CD4-positive, alpha-beta T cell treated with Interleukin-4 for 1 hour (primary cell): Measurements from ENCODE around the gene AAK1.
"Not testable (repeated sequence)": the region's sequence is repeated elsewhere in the genome, so short reads cannot be mapped to it uniquely, and the experiment has no call there.

Experiments used
- DNase-seq, 2 donors: peaks; one replicate each; pipeline ENCODE4 v3.0.0-alpha.2; 2020 to 2022

AAK1 gene

GRCh38 chr2:69567157-69567908, 76.2 kb downstream of the AAK1 start:
- no peak for DNase-seq

- DNase-seq, result no peak
These were observed 76.9 kb downstream of the AAK1 start for GRCh38 chr2:69566669-69567068.

GRCh38 chr2:69565431-69565839, 78.1 kb downstream of the AAK1 start:
- peak; percentile 66 to 70 for DNase-seq

GRCh38 chr2:69564604-69565003, 78.9 kb downstream of the AAK1 start:
- DNase-seq, result no peak

GRCh38 chr2:69563021-69563420, 80.5 kb downstream of the AAK1 start:
- no peak for DNase-seq

- no peak for DNase-seq
These were observed 82.4 kb downstream of the AAK1 start for GRCh38 chr2:69561101-69561500.

GRCh38 chr2:69560147-69560482, 83.4 kb downstream of the AAK1 start:
- DNase-seq, result no peak

GRCh38 chr2:69559442-69560146, 83.9 kb downstream of the AAK1 start:
- peak in 1 of 2 donors; percentile 57 for DNase-seq

- no peak for DNase-seq
These were observed 87.5 kb downstream of the AAK1 start for GRCh38 chr2:69556008-69556407.

GRCh38 chr2:69554981-69555380, 88.6 kb downstream of the AAK1 start:
- no peak for DNase-seq

GRCh38 chr2:69554568-69554967, 89.0 kb downstream of the AAK1 start:
- no peak for DNase-seq

- no peak for DNase-seq
These were observed 89.5 kb downstream of the AAK1 start for GRCh38 chr2:69553991-69554390.

- not testable (repeated sequence) for DNase-seq
These were observed 93.0 kb downstream of the AAK1 start for GRCh38 chr2:69550511-69550910.

- DNase-seq, result no peak
These were observed 94.1 kb downstream of the AAK1 start for GRCh38 chr2:69549421-69549820.

- no peak for DNase-seq
These were observed 95.4 kb downstream of the AAK1 start for GRCh38 chr2:69547984-69548715.

- DNase-seq, result no peak
These were observed 96.9 kb downstream of the AAK1 start for GRCh38 chr2:69546646-69547045.

- no peak for DNase-seq
These were observed 98.0 kb downstream of the AAK1 start for GRCh38 chr2:69545477-69545932.

GRCh38 chr2:69544951-69545350, 98.6 kb downstream of the AAK1 start:
- no peak for DNase-seq

- DNase-seq, result no peak
These were observed 104.0 kb downstream of the AAK1 start for GRCh38 chr2:69539549-69539908.

GRCh38 chr2:69538872-69539548, 104.5 kb downstream of the AAK1 start:
- no peak for DNase-seq

- DNase-seq, result no peak
These were observed 105.3 kb downstream of the AAK1 start for GRCh38 chr2:69538249-69538648.

- DNase-seq, result no peak
These were observed 107.7 kb downstream of the AAK1 start for GRCh38 chr2:69535817-69536241.

- DNase-seq, result no peak
These were observed 112.4 kb downstream of the AAK1 start for GRCh38 chr2:69531186-69531585.
